HCEC 1CT (cell line): ENCODE measurements around the gene ZNF618.

ENCODE experiments used
- DNase-seq: peaks from one replicate; pipeline ENCODE4 v3.0.0-alpha.2; 2017

Gene ZNF618

DNA sequence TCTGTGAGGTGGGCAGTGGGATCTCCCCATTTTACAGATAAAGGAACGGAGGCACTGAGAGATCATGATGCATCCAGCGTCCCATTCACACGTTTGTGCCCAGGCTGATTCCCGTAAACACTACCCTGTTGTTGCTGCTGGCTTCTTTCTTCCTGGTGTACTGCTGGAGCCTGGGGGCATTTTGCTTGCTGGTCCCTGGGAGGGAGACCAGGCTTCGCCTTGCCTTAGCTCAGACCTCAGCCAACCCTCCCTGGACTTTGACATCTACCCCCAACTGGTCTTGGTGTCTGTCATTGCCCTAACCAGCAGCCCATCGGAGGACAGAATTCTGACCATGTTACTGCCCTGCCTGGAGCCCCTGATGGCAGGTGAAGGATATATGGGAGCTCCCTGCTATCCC, 82.4 kb downstream of the ZNF618 start:
- no peak for DNase-seq

DNA sequence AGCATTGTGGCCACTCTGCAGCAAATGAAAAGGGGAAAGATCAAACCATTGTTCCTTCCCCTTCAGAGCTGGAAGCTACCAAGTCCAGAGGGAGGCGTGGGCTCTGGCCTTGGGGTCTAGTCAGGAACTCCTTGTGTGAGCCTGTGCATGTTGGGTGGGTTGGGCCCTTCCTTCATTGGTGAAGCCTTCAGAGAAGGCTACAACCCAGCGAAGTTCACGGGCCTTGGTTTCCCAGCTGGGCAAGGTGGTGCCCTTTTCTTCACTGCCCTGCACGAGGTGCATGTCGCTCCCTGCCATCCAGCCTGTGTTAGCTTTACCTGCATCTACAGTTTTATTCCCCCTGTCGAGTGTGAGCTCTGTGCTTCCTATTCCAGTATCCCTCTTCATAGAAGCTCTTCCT, 84.7 kb downstream of the ZNF618 start:
- DNase-seq = no peak

DNA sequence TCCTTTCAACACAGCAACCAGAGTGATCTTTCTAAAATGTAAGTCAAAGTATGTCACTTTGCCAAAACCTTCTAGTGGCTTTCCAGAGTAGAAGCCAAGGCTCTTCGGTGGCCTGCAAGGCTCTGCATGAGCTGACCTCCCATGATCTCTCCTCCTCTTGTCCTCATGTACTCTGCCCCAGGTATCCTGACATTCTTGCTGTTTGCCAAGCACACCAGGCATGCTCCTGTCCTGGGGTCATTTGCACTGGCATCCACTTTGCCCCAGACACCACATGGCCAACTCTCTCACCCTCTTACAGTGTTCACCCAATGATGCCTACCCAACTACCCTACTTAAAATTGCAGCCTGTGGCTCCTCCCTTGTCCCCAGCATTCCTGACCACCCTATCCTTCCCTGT, 86.3 kb downstream of the ZNF618 start:
- DNase-seq = no peak

DNA sequence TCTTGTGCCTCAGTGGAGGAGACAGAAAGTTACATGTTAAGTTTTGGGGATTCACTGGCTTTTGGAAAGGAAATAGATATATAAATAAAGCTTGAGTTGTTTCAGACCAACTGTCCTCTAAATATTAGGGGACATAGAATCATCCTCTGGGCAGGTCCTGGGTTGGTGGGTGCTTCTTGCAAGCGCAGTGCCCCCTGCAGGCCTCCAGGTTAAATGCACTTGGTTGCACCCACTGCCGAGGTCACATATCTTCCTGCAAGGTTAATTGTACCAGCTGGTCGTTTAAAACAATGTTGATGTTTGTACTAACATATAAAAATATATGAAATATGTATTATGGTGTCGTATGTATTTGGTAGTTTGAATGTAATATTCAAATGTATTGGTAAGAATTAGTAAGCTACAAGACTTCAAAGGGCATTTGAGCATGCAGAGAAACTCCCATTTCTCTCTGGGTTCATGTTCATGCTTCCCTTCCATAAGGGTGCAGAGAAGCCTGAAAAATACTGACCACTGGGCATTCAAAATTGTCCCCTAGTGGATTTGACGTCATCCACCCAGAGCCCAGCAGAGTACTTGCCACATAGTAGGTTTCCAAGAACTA, 87.0 kb downstream of the ZNF618 start:
- DNase-seq = peak; percentile 72

DNA sequence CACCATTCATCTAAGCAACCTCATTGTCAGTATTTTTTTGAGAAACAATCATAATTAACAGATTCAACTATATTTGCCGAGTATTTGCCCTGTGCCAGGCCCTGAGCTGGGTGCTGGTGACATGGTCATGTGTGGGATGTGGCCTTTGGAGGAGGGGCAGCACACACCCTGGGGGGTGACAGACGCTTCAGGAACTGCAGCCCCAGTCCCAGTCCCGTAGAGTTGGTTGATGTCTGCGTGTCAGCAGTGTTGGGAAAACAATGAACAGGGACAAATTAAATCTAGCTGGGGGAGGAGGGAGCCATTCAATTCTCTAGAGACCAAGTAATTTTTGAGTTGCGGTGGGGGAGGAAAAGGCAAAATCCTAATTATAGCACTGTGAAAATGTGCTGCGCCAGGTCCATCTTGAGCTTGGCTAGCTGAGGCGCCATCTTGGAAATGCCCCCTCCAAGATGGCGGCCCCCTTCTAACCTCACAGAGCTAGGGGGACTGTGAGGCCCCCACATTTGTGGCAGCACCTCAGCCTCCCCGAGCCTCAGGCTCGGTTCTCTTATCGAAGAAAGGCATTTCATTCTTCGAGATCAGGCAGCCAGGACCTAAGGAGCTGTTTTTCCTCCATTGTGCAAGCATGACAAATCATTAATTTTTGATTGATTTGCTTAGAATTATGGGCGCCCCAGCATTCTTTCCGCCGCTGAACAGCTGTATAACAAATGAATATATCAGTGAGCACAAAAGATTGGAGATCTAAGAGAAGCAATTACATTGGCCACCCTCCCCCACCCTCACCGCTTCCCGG, 87.8 kb downstream of the ZNF618 start:
- DNase-seq = no peak

DNA sequence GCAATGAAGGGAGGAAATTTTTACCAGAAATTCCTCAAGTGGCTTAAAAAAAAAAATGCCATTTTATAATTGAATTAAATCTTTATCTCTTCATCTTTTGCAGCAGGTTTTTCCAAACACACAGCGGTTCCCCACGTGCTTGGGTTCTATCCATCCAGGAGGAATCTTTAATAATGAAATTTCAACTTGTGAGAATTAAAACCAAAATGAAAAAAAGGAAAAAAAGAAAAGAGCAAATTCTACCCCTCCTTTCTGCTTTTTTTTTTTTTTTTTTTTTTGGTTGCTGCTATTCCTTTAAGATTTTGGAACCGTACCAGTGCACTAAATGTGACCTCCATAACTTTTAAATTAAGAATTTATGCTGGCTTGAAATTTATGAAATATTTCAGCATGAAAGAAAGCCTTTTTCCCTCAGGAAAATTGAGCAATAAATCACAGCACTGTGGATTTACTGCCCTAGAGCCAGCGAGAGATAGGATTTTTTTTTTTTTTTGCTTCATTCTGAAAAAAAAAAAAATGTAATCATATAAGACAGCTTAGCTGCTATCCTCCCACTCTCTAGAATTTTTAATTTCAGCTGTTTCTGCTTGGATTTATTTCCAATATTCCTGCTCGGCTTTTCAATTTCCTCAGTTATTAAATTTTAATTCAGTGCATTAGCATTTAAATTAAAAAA, 88.5 kb downstream of the ZNF618 start:
- DNase-seq = no peak

DNA sequence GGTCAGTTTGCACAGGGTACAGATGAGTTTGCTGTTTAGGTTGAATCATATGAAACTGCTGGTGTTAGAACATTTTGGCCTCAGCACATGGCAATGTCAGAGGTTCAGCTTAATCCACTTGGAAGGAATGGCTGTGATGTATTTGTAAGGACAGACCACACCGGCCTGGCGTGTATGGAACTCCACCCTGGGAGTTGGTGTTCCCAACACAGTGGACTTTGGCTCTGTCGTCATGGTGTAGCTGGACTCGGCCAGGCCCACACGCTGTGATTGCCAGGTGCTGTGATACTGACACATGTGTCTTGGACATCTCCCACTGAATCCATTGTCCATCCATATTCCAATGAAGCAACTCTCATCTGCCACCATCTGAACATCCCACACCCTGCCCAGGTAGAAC, 90.3 kb downstream of the ZNF618 start:
- DNase-seq = no peak

DNA sequence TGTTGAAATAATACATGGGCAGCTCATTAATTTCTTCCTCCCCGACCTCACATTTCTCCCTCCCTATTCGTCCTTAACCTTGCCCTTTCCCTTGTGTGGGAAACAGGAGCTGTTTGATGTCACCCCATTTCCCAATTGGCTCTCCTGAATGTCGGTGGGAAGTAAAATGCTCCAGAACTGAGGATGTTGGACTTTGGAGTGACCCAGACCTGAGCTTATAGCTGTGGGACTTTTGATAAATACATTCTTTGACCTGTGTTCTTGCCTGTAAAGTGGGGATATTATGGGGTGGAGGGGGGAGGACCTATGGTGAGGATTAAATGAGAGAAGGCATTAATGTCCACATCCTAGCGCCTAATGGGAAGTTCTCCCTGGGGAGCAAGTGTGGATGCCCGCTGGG, 91.3 kb downstream of the ZNF618 start:
- DNase-seq = no peak

DNA sequence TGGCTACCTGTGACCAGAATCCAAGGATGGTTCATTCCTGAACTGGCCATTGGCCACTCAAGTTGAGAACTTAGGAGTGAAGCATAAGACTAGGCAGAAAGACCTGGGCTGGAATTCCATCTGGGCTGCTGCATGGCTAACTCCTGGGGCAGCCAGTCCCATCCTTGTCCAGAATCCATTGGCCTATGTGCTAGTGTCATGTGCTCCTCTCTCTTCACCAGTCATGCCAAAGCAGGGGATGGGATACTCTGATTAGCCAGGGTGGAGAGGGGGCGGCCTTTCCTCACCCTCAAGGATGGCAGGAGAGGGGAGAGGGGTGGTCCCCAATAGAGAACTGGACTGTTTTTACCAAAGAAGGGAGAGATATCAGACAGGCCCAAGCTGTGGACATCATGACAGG, 93.2 kb downstream of the ZNF618 start:
- no peak for DNase-seq

DNA sequence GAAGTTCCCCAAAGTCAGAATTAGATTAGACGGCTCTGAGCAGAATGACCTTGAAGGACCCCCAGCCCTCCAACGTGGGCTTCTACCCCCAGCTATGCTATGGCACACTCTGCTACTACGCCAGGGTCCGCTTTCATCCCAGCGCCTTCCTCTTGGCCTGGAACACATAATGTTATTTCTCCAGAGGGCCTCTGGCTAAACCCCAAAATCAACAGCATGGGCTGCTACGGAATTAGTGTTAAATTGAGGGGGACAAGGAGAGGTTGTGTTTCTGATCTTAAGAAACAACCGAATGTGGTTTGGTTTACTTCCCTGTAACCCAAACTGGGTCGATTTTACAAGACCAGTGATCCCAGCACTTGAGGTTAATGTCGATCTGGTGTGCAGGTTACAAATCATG, 97.1 kb downstream of the ZNF618 start:
- DNase-seq = no peak

DNA sequence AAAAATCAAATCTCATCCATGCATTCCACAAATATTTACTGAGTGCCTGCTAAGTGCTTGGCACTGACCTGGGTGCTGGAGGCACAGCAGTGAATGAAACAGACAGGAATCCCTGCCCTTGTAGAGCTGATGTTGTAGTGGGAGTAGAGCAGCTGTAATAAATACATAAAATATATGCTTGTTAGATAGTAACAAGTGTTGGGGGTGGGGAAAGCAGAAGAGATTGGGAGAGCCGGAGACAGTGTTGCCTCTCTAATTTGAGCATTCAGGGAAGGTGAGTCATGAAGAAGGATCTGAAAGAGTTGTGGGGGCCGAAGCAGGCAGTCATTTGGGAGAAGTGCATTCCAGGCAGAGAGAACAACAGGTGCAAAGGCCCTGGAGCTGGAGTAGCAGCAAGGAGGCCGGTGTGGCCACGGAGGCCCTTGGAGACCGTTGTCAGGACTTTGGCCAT, 97.9 kb downstream of the ZNF618 start:
- peak; percentile 35 for DNase-seq

DNA sequence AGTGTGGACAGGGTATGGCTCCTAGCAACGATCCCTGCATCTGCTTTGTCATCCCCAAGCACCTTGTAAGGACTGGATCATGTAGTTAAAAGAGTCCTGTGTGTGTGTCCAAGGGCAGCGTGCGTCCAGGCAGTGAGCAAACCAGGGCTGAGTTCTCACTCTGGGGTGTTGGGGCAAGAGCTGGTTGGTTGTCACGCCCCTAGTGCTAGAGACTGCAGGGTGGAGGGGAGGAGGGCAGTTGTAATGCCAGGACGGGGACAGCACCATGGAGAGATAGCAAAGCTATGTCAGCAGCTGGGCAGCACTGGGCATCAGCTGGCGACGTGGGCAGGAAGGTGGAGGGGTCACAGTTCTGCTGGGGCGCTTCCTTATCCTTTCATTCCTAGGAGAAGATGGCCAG, 100.8 kb downstream of the ZNF618 start:
- no peak for DNase-seq

DNA sequence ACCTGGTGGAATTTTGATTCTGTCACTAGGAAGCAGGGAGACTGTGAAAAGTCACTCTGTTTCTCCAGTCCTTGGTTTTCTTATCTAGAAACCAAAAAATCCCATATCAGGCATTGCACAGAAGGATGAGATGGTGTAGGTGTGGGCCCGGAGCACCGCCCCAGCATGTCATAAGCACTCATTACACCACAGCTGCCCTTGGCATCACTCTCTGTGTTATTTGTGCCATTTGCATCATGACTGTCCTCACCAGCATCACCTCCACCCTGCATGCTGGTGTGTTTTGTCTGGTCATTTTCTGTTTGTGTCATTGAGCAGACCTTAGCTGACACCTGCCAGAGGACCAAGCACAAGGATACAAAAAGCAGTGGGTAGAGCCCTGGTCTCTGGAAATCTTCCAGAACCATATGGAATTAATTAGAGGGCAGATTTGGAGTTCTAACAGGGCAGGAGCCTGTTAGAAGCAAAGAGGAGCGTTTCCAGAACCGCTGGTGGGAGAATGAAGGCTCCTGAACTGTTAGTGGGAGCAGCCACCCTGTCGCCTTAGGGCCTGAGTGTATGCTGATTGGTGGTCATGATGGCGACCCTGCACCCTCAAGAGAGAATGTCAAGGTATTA, 102.7 kb downstream of the ZNF618 start:
- no peak for DNase-seq

DNA sequence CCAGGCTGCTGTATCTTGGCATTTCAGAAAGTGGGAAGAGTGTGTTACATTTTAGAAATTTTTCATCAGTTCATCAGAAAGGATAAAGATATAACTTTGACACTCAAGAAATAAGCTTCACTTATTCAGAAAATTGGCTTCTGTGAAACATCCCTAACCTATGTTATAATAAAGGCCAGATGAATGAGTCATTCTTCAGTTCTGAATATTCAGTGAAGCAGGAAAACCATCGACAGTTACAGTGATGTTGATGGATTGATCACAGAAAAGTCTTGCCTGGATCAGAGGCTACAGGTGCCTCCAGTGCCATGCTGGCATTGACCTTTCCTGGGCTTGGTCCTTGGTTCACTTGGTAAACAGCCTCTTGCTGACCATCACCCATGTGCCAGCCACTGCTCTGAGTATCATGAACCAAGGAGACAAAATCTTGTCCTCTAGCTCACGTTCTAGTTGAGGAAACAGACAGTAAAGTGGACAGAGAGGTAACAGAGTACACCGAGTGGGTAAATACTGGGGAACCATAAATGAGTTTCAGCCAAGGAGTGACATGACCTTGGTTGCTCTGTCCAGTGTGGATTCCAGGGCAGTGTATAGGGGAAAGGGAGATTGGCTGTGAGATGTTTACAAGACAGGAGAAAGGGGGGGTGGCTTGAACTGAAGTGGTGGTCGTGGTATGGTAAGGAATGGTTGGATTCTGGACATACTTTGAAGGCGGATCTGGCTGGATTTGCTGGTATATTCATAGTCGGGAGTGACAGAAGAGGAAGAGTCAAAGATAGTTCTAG, 103.4 kb downstream of the ZNF618 start:
- DNase-seq = peak; percentile 36

DNA sequence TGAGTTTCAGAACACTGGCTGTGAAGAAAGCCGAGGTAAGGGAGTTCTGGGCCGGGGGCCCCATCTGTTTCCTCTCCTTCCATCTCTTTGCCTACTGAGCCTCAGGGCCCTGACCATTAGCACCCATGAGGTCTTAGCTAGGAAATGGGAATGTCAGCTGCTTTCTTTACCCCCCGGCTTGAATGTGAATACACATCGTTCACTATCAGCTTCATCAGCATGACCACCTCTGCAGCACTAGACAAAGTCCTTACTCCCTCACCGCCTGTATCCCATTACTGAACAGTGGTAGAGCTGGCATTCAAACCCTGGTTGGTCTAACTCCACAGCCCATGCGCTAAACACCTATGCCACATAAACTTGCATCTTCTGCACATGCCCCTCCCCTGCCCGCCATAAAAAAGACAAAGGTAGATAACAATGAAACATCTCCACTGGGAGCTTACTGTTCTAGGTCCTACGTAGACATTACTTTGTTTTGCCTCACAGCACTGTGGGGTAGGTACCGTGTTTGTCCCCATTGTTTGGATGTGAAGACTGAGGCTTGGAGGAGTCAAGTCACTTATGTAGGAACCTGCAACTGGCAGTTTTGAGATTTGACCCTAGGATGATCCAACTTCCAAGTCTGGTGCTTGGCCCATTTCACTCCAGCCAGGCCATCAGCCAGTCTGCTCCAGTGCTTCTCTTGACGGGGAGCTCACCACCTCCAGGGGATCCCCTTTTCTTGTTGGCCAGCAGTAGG, 108.7 kb downstream of the ZNF618 start:
- no peak for DNase-seq

DNA sequence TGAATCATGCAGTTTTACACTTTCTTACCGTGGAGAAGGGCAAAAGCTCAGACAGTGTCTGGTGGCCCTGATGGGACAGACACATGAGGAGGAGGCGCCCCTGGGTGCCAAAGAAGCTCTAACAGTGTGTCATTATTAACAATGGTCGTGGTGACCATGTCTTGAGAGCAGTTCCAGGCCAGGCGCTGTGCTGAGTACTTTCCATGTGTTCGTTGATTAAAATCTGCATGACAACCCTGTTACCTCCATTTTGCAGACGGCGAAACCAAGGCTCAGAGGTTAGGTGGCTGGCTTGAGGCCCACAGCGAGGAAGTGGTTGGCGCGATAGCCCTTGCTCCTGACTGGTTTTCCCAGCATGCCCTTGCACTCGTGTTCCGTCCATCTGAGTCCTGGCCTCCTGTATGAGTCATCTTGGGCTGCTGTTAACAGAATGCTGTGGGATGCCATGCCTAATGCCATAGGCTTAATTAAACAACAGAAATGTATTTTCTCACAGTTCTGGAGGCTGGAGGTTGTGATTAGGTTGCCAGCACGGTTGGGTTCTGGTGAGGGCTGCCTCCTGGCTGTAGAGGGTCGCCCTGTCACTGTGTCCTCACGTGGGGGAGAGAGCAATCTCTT, 110.0 kb downstream of the ZNF618 start:
- DNase-seq = no peak

DNA sequence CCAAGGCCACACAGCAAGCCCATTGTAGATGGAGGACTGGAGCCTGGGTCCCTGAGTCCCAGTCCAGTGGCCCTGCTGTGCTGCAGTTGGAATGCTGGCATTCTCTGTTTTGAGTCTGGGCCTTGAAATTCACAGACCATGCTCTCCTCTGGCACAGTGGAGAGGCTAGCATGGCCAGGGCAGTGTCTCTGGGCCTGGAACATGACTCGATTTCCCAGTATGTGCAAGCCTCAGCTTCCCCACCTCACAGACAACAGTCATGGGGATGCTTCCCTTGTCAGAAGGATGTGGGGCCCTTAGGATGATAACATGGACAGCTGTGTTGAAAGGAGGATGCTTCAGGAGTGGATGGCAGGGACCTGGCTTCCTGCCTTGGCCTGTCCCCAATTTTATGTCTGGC, 110.8 kb downstream of the ZNF618 start:
- no peak for DNase-seq

DNA sequence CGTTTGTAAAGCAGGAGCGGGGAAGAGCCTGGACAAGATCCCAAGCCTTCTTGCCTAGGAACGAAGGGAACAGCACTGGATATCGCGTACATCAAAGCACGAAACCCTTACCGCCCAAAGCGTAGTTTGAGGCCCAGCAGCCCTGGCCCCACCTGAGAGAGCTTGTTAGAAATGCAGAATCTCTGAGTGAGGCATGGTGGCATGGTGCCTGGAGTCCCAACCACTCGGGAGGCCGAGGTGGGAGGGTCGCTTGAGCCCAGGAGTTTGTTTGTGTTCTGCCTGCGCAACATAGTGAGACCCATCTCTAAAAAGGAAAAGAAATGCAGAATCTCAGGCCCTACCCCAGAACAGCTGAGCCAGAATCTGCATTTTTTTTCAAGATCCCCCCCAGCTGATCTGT, 111.4 kb downstream of the ZNF618 start:
- no peak for DNase-seq

DNA sequence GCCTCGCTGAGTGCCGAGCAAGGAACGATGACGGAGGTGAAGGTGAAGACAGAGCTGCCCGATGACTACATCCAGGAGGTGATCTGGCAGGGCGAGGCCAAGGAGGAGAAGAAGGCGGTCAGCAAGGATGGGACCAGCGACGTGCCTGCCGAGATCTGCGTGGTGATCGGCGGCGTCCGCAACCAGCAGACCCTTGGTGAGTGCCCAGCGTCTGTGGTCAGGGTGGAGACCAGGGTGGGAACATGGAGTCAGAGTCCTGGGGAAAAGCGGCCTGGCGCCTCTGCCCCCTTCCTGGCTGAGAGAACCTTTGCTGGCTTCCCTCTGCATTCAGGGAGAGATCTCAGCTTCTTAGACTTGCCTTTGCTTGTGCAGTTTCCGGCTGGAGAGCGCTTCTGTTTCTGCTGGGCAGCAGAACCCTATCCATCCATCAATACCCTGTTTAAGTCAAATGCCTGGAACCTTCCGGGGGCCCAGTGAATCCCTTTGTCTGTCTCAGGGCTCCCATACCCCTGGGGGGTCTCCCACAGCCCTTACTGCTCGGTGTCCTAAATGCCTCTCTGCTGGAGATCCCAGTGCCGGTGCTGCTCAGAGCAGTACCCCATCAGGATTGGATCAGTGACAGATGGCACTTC, 112.4 kb downstream of the ZNF618 start:
- DNase-seq = no peak

DNA sequence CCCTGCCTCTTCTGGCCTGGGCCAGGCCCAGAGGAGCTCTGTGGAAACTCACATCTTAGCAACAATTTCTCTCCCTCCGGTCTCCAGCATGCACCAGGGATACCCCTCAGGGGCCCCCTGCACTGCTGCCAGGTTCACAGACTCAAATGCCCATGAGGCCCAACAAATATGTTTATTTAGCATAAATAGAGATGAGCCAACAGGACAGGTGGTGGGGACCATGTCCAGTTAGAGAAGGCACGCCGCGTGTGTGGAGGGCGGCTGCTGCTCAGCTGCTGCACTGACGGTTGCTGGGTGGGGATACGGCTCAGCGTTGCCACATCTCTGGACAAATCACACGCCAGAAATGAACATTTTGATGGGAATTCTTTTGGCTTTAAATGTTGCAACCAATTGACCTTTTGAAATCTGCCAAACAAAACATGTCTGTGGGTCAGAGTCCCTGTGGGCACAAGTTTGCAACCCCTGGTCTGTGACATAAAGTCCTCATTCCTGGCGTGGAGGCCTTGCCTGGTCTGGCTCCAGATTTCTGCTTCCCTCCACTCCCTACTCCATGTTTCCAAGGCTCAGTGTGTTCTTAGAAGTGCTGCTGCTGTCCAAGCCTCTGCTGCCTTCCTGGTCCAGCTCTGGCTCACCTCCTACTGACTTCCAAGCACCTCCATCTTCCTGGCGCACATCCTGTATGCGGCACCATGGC, 113.1 kb downstream of the ZNF618 start:
- no peak for DNase-seq
